Measurements from ENCODE around the gene PTGDR2.

PTGDR2 gene

GRCh38 chr11:60855726-60856633 lies at the start of gene PTGDR2:
PTGDR2 (minus strand) TSS chr11:60855950; CDS start chr11:60853722, 2,228 bp downstream.
- DNase-seq = no peak

GRCh38 chr11:60905047-60905446 lies 49.3 kb upstream of the PTGDR2 start:
- no peak for DNase-seq

GRCh38 chr11:60902625-60903024 lies 46.9 kb upstream of the PTGDR2 start:
- DNase-seq = no peak

- DNase-seq = no peak
These were observed 45.1 kb upstream of the PTGDR2 start for GRCh38 chr11:60900673-60901404.

- no peak for DNase-seq
These were observed 44.2 kb upstream of the PTGDR2 start for GRCh38 chr11:60899977-60900376.

- DNase-seq = peak; percentile 48 to 60
These were observed 43.5 kb upstream of the PTGDR2 start for GRCh38 chr11:60899046-60899936.

- DNase-seq = no peak
These were observed 41.7 kb upstream of the PTGDR2 start for GRCh38 chr11:60897496-60897895.

GRCh38 chr11:60895687-60896086 lies 39.9 kb upstream of the PTGDR2 start:
- no peak for DNase-seq

- no peak for DNase-seq
These were observed 35.5 kb upstream of the PTGDR2 start for GRCh38 chr11:60891103-60891741.

- no peak for DNase-seq
These were observed 34.9 kb upstream of the PTGDR2 start for GRCh38 chr11:60890696-60891095.

GRCh38 chr11:60889869-60890311 lies 34.1 kb upstream of the PTGDR2 start:
- no peak for DNase-seq

- DNase-seq = peak; percentile 39 to 45
These were observed 31.8 kb upstream of the PTGDR2 start for GRCh38 chr11:60887556-60887955.

- no peak for DNase-seq
These were observed 25.0 kb upstream of the PTGDR2 start for GRCh38 chr11:60880643-60881282.

- no peak for DNase-seq
These were observed 24.3 kb upstream of the PTGDR2 start for GRCh38 chr11:60879971-60880588.

- DNase-seq = no peak
These were observed 23.4 kb upstream of the PTGDR2 start for GRCh38 chr11:60879104-60879503.

GRCh38 chr11:60878245-60879101 lies 22.7 kb upstream of the PTGDR2 start:
- DNase-seq = no peak

- DNase-seq = no peak
These were observed 20.4 kb upstream of the PTGDR2 start for GRCh38 chr11:60876168-60876485.

- DNase-seq = no peak
These were observed 19.8 kb upstream of the PTGDR2 start for GRCh38 chr11:60875366-60876167.
